Small intestine (tissue), 7 donors: ENCODE measurements around the gene CLPTM1L. TPM values are rescaled to one million over a fixed set of nuclear protein-coding genes. Genes with fewer than 3 reads are reported as not detected.
"Not testable (repeated sequence)": the region's sequence is repeated elsewhere in the genome, so short reads cannot be mapped to it uniquely, and the experiment has no call there.

Experiments
- DNase-seq, 2 donors: peaks; one replicate each; pipeline versions ENCODE4 v3.0.0 to v3.0.0-alpha.2; 2013
- FAIRE-seq: peaks from 2 replicates; lab custom pipeline; 2012; peaks lifted over from hg19 to GRCh38; lab: Jason Lieb, UNC
- H3K27ac ChIP-seq, 3 donors: one replicate each; pipeline ENCODE4 v1.5.1; 2013; ENCODE audit warnings: low read length in 2 of 3, mild to moderate bottlenecking in 2 of 3, control low read depth in 1 of 3, inconsistent platforms in 1 of 3, low read depth in 1 of 3, moderate library complexity in 1 of 3
- H3K27me3 ChIP-seq, 3 donors: one replicate each; pipeline ENCODE4 v1.6.1; 2013; ENCODE audit warnings: low read length in 3 of 3, inconsistent platforms in 1 of 3; ENCODE audit not compliant: control insufficient read depth in 3 of 3, insufficient read depth in 3 of 3
- H3K36me3 ChIP-seq, 3 donors: one replicate each; pipeline ENCODE4 v1.6.1; 2013; ENCODE audit warnings: low read length in 3 of 3, inconsistent platforms in 1 of 3, low read depth in 1 of 3, mild to moderate bottlenecking in 1 of 3, moderate library complexity in 1 of 3; ENCODE audit not compliant: control insufficient read depth in 3 of 3, insufficient read depth in 2 of 3
- H3K4me1 ChIP-seq, 3 donors: one replicate each; pipeline ENCODE4 v1.6.1; 2013; ENCODE audit warnings: low read length in 2 of 3, inconsistent platforms in 1 of 3, low read depth in 1 of 3, mild to moderate bottlenecking in 1 of 3, moderate library complexity in 1 of 3; ENCODE audit not compliant: control insufficient read depth in 3 of 3, insufficient read depth in 2 of 3
- H3K4me3 ChIP-seq, 3 donors: one replicate each; pipeline ENCODE4 v1.5.1; 2013; ENCODE audit warnings: low read length in 3 of 3, control low read depth in 1 of 3, inconsistent platforms in 1 of 3, low read depth in 1 of 3, mild to moderate bottlenecking in 1 of 3, moderate library complexity in 1 of 3
- H3K9me3 ChIP-seq, 2 donors: one replicate each; pipeline ENCODE4 v1.6.1; 2013; ENCODE audit warnings: low read depth in 1 of 2, low read length in 1 of 2; ENCODE audit not compliant: control insufficient read depth in 2 of 2, insufficient read depth in 1 of 2
- WGBS, 3 donors: extraction: QIAGEN DNeasy Blood & Tissue Kit; methylation state at CpG; one replicate each; pipeline ENCODE4 v1.1.7; 2013; 5-methylcytosine and 5-hydroxymethylcytosine counted together
- polyA plus RNA-seq, 4 donors: library from polyadenylated mRNA; stranded (reverse) in 3 of 4; unstranded in 1 of 4; fragments of 200-250 nt in 3 of 4; fragments of 120-200 nt in 1 of 4; gene quantifications; one replicate each; pipeline versions ENCODE4 v1.2.1 to v1.2.3, GENCODE V29; 2013
- donor health status: healthy with polysubstance abuse.
- donor health status: control.
- donor health status: control.
- donor health status: Bipolar disorder and iron deficiency.
- donor health status: healthy.

Gene CLPTM1L
- polyA plus RNA-seq, 4 donors = 45.8 to 99.7 (median 75.6) TPM

DNA sequence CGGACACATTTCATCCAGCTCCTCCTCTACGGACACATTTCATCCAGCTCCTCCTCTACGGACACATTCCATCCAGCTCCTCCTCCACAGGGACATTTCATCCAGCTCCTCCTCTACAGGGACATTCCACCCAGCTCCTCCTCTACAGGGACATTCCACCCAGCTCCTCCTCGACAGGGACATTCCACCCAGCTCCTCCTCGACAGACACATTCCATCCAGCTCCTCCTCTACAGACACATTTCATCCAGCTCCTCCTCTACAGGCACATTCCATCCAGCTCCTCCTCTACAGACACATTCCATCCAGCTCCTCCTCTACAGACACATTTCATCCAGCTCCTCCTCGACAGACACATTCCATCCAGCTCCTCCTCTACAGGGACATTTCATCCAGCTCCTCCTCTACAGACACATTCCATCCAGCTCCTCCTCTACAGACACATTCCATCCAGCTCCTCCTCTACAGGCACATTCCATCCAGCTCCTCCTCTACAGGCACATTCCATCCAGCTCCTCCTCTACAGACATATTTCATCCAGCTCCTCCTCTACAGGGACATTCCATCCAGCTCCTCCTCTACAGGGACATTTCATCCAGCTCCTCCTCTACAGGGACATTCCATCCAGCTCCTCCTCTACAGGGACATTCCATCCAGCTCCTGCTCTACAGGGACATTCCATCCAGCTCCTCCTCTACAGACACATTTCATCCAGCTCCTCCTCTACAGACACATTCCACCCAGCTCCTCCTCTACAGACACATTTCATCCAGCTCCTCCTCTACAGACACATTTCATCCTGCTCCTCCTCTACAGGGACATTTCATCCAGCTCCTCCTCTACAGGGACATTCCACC, 17.8 kb downstream of the CLPTM1L start:
- not testable (repeated sequence) for H3K27ac ChIP-seq, FAIRE-seq, DNase-seq, H3K9me3 ChIP-seq, H3K4me3 ChIP-seq, H3K27me3 ChIP-seq
- Histone ChIP-seq H3K36me3 (peaks cover 10 to 80% (median 18%) of the 10 kb centered on the region in 3 donors), H3K4me1 (peaks cover 0 to 22% (median 12%) of the 10 kb centered on the region in 3 donors)
- 62 to 91% (median 74%) methylated on average over 6 of the region's 6 CpGs for WGBS, 3 donors

- H3K27me3 ChIP-seq, H3K4me3 ChIP-seq, FAIRE-seq, H3K9me3 ChIP-seq, H3K27ac ChIP-seq, DNase-seq: not testable (repeated sequence)
- Histone ChIP-seq H3K4me1 (peaks cover 0 to 21% (median 12%) of the 10 kb centered on the region in 3 donors), H3K36me3 (peaks cover 10 to 80% (median 21%) of the 10 kb centered on the region in 3 donors)
- 68 to 81% (median 70%) methylated on average over 5 of the region's 5 CpGs for WGBS, 3 donors
Measured at GRCh38 chr5:1326532-1326875, 18.4 kb downstream of the CLPTM1L start.

DNA sequence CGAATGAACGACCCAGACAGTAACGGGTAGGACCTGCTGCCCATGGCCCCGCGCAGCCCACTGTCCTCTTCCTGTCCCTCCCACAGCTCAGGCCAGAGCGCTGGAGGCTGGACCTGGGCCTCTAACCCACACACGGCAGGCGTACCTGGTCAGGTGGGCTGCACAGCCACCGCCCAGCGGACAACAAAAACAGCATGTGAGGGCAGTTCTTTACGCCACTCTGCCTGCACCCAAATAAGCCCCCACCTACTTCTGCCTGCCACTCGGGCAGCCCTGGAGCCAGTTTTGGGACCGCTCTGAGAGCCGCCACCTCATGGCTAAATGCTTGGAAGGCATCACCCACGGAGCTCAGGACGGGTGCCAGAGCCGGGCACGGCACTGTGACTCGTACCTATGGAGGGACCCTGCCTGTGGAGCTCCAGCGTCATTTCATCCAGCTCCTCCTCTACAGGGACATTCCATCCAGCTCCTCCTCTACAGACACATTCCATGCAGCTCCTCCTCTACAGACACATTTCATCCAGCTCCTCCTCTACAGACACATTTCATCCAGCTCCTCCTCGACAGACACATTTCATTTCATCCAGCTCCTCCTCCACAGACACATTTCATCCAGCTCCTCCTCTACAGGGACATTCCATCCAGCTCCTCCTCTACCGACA, 18.9 kb downstream of the CLPTM1L start:
- H3K27ac ChIP-seq = no peak overlapping the region
- 84 to 87% (median 86%) methylated on average over 22 of the region's 22 CpGs for WGBS, 3 donors
- H3K36me3 ChIP-seq = peaks cover 10 to 80% (median 23%) of the 10 kb centered on the region in 3 donors

GRCh38 chr5:1325191-1325741, 19.6 kb downstream of the CLPTM1L start:
- WGBS, 3 donors = 87 to 91% (median 91%) methylated on average over 17 of the region's 17 CpGs
- DNase-seq (no peak), FAIRE-seq (no peak)
- no peak overlapping the region for H3K4me3 ChIP-seq
- H3K27me3 ChIP-seq = no peaks in the 10 kb centered on the region
- H3K4me1 ChIP-seq = peaks cover 0 to 9% (median 3%) of the 10 kb centered on the region in 3 donors
- H3K36me3 ChIP-seq = peaks cover 15 to 80% (median 29%) of the 10 kb centered on the region in 3 donors
- H3K9me3 ChIP-seq = peaks cover 0 to 10% of the 10 kb centered on the region in 2 donors
- no peak overlapping the region for H3K27ac ChIP-seq

More for the DNA sequence above, 18.9 kb downstream of the CLPTM1L start:
- Histone ChIP-seq H3K4me3 (no peak overlapping the region), H3K4me1 (peaks cover 0 to 16% (median 8%) of the 10 kb centered on the region in 3 donors), H3K9me3 (peaks cover 0 to 10% of the 10 kb centered on the region in 2 donors), H3K27me3 (no peaks in the 10 kb centered on the region)
- DNase-seq (no peak), FAIRE-seq (no peak)

GRCh38 chr5:1324719-1325190, 20.1 kb downstream of the CLPTM1L start:
- 93 to 94% (median 94%) methylated on average over 17 of the region's 17 CpGs for WGBS, 3 donors
- FAIRE-seq (no peak), DNase-seq (no peak)
- H3K9me3 ChIP-seq = peaks cover 0 to 10% of the 10 kb centered on the region in 2 donors
- H3K4me3 ChIP-seq = no peak overlapping the region
- H3K27me3 ChIP-seq = no peaks in the 10 kb centered on the region
- H3K36me3 ChIP-seq = peaks cover 18 to 80% (median 33%) of the 10 kb centered on the region in 3 donors
- H3K27ac ChIP-seq = no peak overlapping the region
- peaks cover 0 to 4% (median 0%) of the 10 kb centered on the region in 3 donors for H3K4me1 ChIP-seq

DNA sequence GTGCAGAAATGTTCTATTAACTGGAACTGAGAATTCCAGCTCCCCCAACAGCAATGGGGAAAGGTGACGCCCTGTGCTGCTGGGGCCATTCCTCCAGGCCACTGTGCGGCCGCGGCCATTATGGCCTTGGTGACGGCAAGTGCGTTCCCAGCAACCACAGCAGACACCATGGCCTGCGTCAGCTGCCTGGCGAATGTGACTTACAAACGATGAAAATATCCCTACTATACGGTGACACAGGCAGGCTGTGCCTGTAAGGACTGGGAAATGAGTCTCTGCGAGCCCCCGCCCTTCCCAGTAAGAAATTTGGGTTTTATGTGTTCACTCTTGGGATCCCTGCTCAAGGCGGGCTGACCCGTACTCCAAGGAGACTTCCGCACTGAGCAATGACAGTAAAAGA, 20.6 kb downstream of the CLPTM1L start:
- Histone ChIP-seq H3K4me1 (peaks cover 0 to 4% (median 0%) of the 10 kb centered on the region in 3 donors), H3K9me3 (peaks cover 0 to 10% of the 10 kb centered on the region in 2 donors), H3K36me3 (peaks cover 18 to 81% (median 36%) of the 10 kb centered on the region in 3 donors), H3K27ac (no peak overlapping the region), H3K4me3 (no peak overlapping the region), H3K27me3 (no peaks in the 10 kb centered on the region)
- DNase-seq (no peak), FAIRE-seq (no peak)
- 96 to 98% (median 97%) methylated on average over 15 of the region's 15 CpGs for WGBS, 3 donors

GRCh38 chr5:1323803-1324173, 21.1 kb downstream of the CLPTM1L start:
- Histone ChIP-seq H3K4me1 (peaks cover 0 to under 1% (median 0%) of the 10 kb centered on the region in 3 donors), H3K27ac (no peak overlapping the region), H3K4me3 (no peak overlapping the region), H3K27me3 (no peaks in the 10 kb centered on the region), H3K9me3 (peaks cover 0 to 6% of the 10 kb centered on the region in 2 donors), H3K36me3 (peaks cover 18 to 81% (median 40%) of the 10 kb centered on the region in 3 donors)
- DNase-seq (no peak), FAIRE-seq (no peak)
- whole genome bisulfite sequencing, 3 donors = 94 to 96% (median 95%) methylated on average over 13 of the region's 13 CpGs
